Ramos (cell line): ENCODE results near the gene IFIT3.

Experiments used
- in situ Hi-C: fragments of 300-500 bp; cut with MboI; formaldehyde crosslinking; loops from one replicate; pipeline ENCODE4 v1.14.3; 2022; ENCODE audit warnings: low sequenced_read_pairs; ENCODE audit not compliant: unreplicated experiment

The IFIT3 gene

GRCh38 chr10:89382757-89383156, 55.0 kb downstream of the IFIT3 start:
- in situ Hi-C loops: no loop called here

- in situ Hi-C loops: no loop called here
Measured at GRCh38 chr10:89384474-89385340, 56.9 kb downstream of the IFIT3 start.

- in situ Hi-C loops: no loop called here
Measured at GRCh38 chr10:89388806-89389205, 61.0 kb downstream of the IFIT3 start.

- in situ Hi-C loops: no loop called here
Measured at GRCh38 chr10:89389254-89389653, 61.5 kb downstream of the IFIT3 start.
